Measurements from ENCODE around the gene CD48.

- TF ChIP-seq, protein P1, sequence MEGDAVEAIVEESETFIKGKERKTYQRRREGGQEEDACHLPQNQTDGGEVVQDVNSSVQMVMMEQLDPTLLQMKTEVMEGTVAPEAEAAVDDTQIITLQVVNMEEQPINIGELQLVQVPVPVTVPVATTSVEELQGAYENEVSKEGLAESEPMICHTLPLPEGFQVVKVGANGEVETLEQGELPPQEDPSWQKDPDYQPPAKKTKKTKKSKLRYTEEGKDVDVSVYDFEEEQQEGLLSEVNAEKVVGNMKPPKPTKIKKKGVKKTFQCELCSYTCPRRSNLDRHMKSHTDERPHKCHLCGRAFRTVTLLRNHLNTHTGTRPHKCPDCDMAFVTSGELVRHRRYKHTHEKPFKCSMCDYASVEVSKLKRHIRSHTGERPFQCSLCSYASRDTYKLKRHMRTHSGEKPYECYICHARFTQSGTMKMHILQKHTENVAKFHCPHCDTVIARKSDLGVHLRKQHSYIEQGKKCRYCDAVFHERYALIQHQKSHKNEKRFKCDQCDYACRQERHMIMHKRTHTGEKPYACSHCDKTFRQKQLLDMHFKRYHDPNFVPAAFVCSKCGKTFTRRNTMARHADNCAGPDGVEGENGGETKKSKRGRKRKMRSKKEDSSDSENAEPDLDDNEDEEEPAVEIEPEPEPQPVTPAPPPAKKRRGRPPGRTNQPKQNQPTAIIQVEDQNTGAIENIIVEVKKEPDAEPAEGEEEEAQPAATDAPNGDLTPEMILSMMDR (IDR thresholded peaks at IDR 0.05) = no peak
- TF ChIP-seq EZH2 (IDR thresholded peaks at IDR 0.05; ENCODE audit: borderline replicate concordance, insufficient read depth, low read depth, low read length, poor library complexity, severe bottlenecking) = no peak
Observed at GRCh38 chr1:160718210-160718609, 6.6 kb upstream of the CD48 start.
